ENCODE data around the gene AURKB.

AURKB gene

DNA sequence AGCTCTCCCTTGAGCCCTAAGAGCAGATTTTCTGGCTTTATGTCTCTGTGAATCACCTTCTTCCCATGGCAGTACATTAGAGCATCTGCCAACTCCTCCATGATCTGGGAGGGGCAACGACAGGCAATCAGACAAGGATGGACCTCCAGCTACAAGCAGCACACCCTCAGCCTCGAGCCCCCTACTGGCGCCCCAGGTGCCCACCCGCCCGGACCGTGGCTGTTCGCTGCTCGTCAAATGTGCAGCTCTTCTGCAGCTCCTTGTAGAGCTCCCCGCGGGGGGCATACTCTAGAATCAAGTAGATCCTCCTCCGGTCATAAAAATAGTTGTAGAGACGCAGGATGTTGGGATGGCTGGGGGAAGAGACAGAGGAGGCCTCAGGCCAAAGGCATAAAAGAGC, 3.8 kb downstream of the AURKB start:
- Histone ChIP-seq H3K36me3 (ENCODE audit: control insufficient read depth, insufficient read depth, low read length) (peaks cover 51% of the 10 kb centered on the region), H3K27ac (ENCODE audit: low read depth, low read length) (no peak overlapping the region), H3K4me1 (ENCODE audit: control insufficient read depth, insufficient read depth, low read length) (peaks cover 4% of the 10 kb centered on the region; the same call in 1 of the 2 replicates), H3K4me3 (ENCODE audit: low read depth, low read length) (no peak overlapping the region), H3K9me3 (ENCODE audit: control insufficient read depth, insufficient read depth, low read length) (no peaks in the 10 kb centered on the region), H3K9ac (ENCODE audit: low read depth, low read length) (no peak overlapping the region), H3K27me3 (ENCODE audit: control insufficient read depth, insufficient read depth, low read length) (no peaks in the 10 kb centered on the region)

DNA sequence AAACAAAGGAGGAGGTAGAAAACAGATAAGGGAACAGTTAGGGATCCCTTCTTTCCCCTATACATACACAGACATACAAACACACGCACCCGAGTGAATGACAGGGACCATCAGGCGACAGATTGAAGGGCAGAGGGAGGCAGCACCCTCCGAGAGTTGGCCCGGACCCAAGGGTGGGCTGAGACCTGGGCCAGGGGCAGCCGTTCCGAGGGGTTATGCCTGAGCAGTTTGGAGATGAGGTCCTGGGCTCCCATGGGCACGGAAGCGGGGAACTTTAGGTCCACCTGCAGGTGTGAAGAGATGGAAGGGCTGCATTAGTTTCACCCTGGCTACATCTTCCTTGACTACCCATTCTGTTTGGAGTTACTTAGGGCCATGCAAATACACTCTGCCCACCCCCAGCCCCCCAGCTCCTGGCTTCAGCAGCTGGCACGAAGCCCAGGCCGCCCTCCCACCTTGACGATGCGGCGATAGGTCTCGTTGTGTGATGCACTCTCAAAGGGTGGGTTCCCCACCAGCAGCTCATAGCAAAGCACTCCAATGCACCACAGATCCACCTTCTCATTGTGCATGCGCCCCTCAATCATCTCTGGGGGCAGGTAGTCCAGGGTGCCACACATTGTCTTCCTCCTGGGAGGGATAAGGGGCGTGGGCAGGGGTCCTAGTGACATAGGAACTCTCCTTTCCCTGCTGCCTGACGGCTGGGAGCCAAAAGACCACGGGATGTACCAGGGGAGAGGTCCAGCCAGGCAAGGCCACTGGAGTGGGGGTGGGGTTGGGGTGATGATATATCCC, 5.4 kb downstream of the AURKB start:
- Histone ChIP-seq H3K36me3 (ENCODE audit: control insufficient read depth, insufficient read depth, low read length) (peaks cover 51% of the 10 kb centered on the region), H3K27me3 (ENCODE audit: control insufficient read depth, insufficient read depth, low read length) (no peaks in the 10 kb centered on the region)

GRCh38 chr17:8192070-8192815, 18.1 kb downstream of the AURKB start:
- no peaks in the 10 kb centered on the region for H3K36me3 ChIP-seq (ENCODE audit: control insufficient read depth, insufficient read depth, low read length)
- 0 out of 2 replicates have a peak overlapping the region, but pooled peaks have one; percentile 27 for H3K9ac ChIP-seq (ENCODE audit: low read depth, low read length)
- H3K4me1 ChIP-seq (ENCODE audit: control insufficient read depth, insufficient read depth, low read length) = peaks cover 8% of the 10 kb centered on the region
- H3K9me3 ChIP-seq (ENCODE audit: control insufficient read depth, insufficient read depth, low read length) = no peaks in the 10 kb centered on the region
- peak overlapping the region; percentile 65 for H3K4me3 ChIP-seq (ENCODE audit: low read depth, low read length)
- peak overlapping the region; percentile 82 for H3K27ac ChIP-seq (ENCODE audit: low read depth, low read length)
- H3K27me3 ChIP-seq (ENCODE audit: control insufficient read depth, insufficient read depth, low read length) = peaks cover 13% of the 10 kb centered on the region

More for the DNA sequence above, 5.4 kb downstream of the AURKB start:
- peaks cover 4% of the 10 kb centered on the region; the same call in 1 of the 2 replicates for H3K4me1 ChIP-seq (ENCODE audit: control insufficient read depth, insufficient read depth, low read length)
- no peak overlapping the region for H3K9ac ChIP-seq (ENCODE audit: low read depth, low read length)
- H3K27ac ChIP-seq (ENCODE audit: low read depth, low read length) = no peak overlapping the region
- no peaks in the 10 kb centered on the region for H3K9me3 ChIP-seq (ENCODE audit: control insufficient read depth, insufficient read depth, low read length)
- no peak overlapping the region for H3K4me3 ChIP-seq (ENCODE audit: low read depth, low read length)

DNA sequence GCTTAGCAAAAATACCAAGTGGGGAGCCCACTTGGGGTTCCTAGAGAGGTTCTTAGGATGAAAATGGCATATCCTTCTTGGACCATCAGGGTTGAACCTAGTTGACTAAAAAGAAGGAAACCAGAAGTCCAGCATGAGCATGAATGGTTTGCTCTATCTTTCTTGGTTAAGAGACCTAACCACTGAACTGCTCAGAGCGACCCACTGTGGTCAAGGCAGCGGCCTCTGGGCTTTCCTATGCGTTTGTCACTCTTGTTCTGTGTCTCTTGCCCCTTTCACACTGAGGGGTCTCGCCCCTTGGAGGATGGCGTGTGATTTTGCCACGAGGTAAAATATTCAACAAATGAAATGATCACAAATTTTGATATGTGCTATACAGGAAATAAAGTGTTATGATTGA, 19.9 kb downstream of the AURKB start:
- peak overlapping the region; percentile 78 for H3K4me3 ChIP-seq (ENCODE audit: low read depth, low read length)
- no peaks in the 10 kb centered on the region for H3K9me3 ChIP-seq (ENCODE audit: control insufficient read depth, insufficient read depth, low read length)
- H3K27ac ChIP-seq (ENCODE audit: low read depth, low read length) = peak overlapping the region; percentile 48
- peaks cover 8% of the 10 kb centered on the region for H3K4me1 ChIP-seq (ENCODE audit: control insufficient read depth, insufficient read depth, low read length)
- no peak overlapping the region for H3K9ac ChIP-seq (ENCODE audit: low read depth, low read length)
- no peaks in the 10 kb centered on the region for H3K36me3 ChIP-seq (ENCODE audit: control insufficient read depth, insufficient read depth, low read length)
- peaks cover 13% of the 10 kb centered on the region for H3K27me3 ChIP-seq (ENCODE audit: control insufficient read depth, insufficient read depth, low read length)

DNA sequence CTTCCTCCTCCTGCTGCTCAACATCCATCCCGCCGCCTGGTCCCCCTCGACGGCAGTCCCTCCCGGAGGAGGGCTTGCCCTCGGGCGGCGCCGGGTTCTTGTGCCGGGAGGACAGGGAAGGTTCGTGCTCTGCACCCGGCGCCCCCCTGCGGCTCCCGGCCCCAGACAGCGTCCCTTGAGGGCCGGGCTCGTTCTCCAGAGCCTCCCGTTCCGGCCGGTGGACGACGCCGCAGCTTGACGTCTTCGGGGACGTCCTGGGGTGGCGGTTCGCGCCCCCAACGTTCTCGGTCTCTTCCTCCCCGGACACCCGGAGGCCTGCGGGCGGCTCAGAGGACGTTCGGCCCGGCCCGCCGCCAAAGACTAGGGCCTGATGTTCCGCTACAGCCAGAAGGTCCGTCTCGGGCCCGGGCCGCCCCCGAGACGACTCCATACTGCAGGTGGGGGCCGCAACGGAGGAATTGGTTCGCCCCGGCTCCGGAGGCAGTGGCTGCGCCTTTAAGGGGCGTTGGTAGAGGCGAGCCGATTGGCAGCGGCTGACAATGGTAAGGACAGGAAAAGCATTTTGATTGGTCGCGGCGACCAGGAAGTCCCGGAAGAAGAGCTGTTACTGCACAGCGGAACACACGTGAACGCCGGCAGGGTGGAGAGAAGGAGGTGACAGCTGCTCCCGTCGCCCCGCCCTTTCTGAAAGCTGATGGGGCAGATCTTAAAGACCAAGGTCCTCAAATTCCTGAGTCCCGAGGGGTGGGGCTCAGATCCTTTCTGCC, 20.5 kb downstream of the AURKB start, which contains the start of gene BORCS6:
Gene BORCS6, minus strand, starts transcription at position 470 of the 767 bp plus-strand sequence. Its CDS starts 40 bp downstream, at position 430.
- H3K27ac ChIP-seq (ENCODE audit: low read depth, low read length) = peak within 1 kb of the TSS; percentile 52

GRCh38 chr17:8189041-8189710, 21.2 kb downstream of the AURKB start:
- Histone ChIP-seq H3K27me3 (ENCODE audit: control insufficient read depth, insufficient read depth, low read length) (peaks cover 13% of the 10 kb centered on the region), H3K9me3 (ENCODE audit: control insufficient read depth, insufficient read depth, low read length) (no peaks in the 10 kb centered on the region), H3K4me1 (ENCODE audit: control insufficient read depth, insufficient read depth, low read length) (peaks cover 8% of the 10 kb centered on the region), H3K36me3 (ENCODE audit: control insufficient read depth, insufficient read depth, low read length) (no peaks in the 10 kb centered on the region), H3K9ac (ENCODE audit: low read depth, low read length) (no peak overlapping the region), H3K27ac (ENCODE audit: low read depth, low read length) (no peak overlapping the region), H3K4me3 (ENCODE audit: low read depth, low read length) (peak overlapping the region; percentile 78)

More for the DNA sequence above, 20.5 kb downstream of the AURKB start, which contains the start of gene BORCS6:
- no peaks in the 10 kb centered on the region for H3K9me3 ChIP-seq (ENCODE audit: control insufficient read depth, insufficient read depth, low read length)
- peaks cover 13% of the 10 kb centered on the region for H3K27me3 ChIP-seq (ENCODE audit: control insufficient read depth, insufficient read depth, low read length)
- H3K4me3 ChIP-seq (ENCODE audit: low read depth, low read length) = peak within 1 kb of the TSS; percentile 78
- no peaks in the 10 kb centered on the region for H3K36me3 ChIP-seq (ENCODE audit: control insufficient read depth, insufficient read depth, low read length)
- H3K9ac ChIP-seq (ENCODE audit: low read depth, low read length) = no peak within 1 kb of the TSS
- peaks cover 8% of the 10 kb centered on the region for H3K4me1 ChIP-seq (ENCODE audit: control insufficient read depth, insufficient read depth, low read length)

- no peak overlapping the region for H3K9ac ChIP-seq (ENCODE audit: low read depth, low read length)
- peaks cover 8% of the 10 kb centered on the region for H3K4me1 ChIP-seq (ENCODE audit: control insufficient read depth, insufficient read depth, low read length)
- H3K9me3 ChIP-seq (ENCODE audit: control insufficient read depth, insufficient read depth, low read length) = no peaks in the 10 kb centered on the region
- H3K27me3 ChIP-seq (ENCODE audit: control insufficient read depth, insufficient read depth, low read length) = peaks cover 13% of the 10 kb centered on the region
- no peaks in the 10 kb centered on the region for H3K36me3 ChIP-seq (ENCODE audit: control insufficient read depth, insufficient read depth, low read length)
- H3K4me3 ChIP-seq (ENCODE audit: low read depth, low read length) = peak overlapping the region; percentile 78
- H3K27ac ChIP-seq (ENCODE audit: low read depth, low read length) = no peak overlapping the region
Observed at GRCh38 chr17:8188263-8188839, 22.0 kb downstream of the AURKB start.

DNA sequence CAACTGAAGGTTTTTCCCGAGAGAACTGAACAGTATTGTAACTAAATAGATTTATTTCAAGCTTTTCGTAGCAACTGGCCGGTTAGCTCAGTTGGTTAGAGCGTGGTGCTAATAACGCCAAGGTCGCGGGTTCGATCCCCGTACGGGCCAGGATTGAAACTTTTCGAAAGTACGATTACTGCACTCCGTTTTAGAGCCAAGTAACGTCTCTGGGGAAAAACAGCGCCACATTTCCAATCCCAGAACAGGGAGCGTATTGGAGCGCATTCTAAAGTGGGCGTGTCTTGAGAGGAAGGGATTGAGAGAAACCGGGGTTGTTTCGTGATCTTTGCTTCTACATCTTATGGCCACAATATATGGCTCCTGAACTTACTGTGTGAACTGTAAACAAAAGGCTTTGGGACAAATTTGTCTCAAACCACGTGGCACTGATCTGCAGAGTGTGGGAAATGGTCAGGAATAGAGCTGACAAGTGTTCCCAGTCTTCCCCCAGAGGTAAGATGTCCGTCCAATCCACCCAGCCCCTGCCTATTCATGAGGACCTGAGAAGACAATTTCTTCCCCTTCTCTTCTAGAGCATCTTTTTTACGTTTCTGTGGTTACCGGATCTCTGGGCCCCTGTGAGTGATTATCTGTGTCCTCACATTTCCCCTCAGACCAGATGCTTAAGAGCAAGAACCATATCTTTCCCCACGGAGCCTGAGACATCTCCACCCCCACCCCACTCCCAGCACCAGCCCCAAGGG, 22.7 kb downstream of the AURKB start:
- Histone ChIP-seq H3K36me3 (ENCODE audit: control insufficient read depth, insufficient read depth, low read length) (no peaks in the 10 kb centered on the region), H3K27ac (ENCODE audit: low read depth, low read length) (peak overlapping the region; percentile 78), H3K9me3 (ENCODE audit: control insufficient read depth, insufficient read depth, low read length) (no peaks in the 10 kb centered on the region), H3K4me1 (ENCODE audit: control insufficient read depth, insufficient read depth, low read length) (peaks cover 8% of the 10 kb centered on the region), H3K4me3 (ENCODE audit: low read depth, low read length) (peak overlapping the region; percentile 87), H3K9ac (ENCODE audit: low read depth, low read length) (0 out of 2 replicates have a peak overlapping the region, but pooled peaks have one; percentile 17), H3K27me3 (ENCODE audit: control insufficient read depth, insufficient read depth, low read length) (peaks cover 13% of the 10 kb centered on the region)

- Histone ChIP-seq H3K36me3 (ENCODE audit: control insufficient read depth, insufficient read depth, low read length) (no peaks in the 10 kb centered on the region), H3K9ac (ENCODE audit: low read depth, low read length) (0 out of 2 replicates have a peak overlapping the region, but pooled peaks have one; percentile 17), H3K27ac (ENCODE audit: low read depth, low read length) (peak overlapping the region; percentile 78), H3K27me3 (ENCODE audit: control insufficient read depth, insufficient read depth, low read length) (peaks cover 13% of the 10 kb centered on the region), H3K9me3 (ENCODE audit: control insufficient read depth, insufficient read depth, low read length) (no peaks in the 10 kb centered on the region), H3K4me3 (ENCODE audit: low read depth, low read length) (peak overlapping the region; percentile 87), H3K4me1 (ENCODE audit: control insufficient read depth, insufficient read depth, low read length) (peaks cover 8% of the 10 kb centered on the region)
Observed at GRCh38 chr17:8186787-8187516, 23.4 kb downstream of the AURKB start.
